Measurements from ENCODE around the gene SIGLEC1.

The SIGLEC1 gene

GRCh38 chr20:3728876-3729275, 16.5 kb upstream of the SIGLEC1 start:
- no peak for DNase-seq (ENCODE audit: low read depth in 4 of 4, low spot score in 1 of 4)

- DNase-seq (ENCODE audit: low read depth in 4 of 4, low spot score in 1 of 4), result no peak
Measured at GRCh38 chr20:3728354-3728753, 16.0 kb upstream of the SIGLEC1 start.

GRCh38 chr20:3727401-3728021, 15.1 kb upstream of the SIGLEC1 start:
- DNase-seq (ENCODE audit: low read depth in 4 of 4, low spot score in 1 of 4), result no peak

GRCh38 chr20:3724356-3724755, 12.0 kb upstream of the SIGLEC1 start:
- no peak for DNase-seq (ENCODE audit: low read depth in 4 of 4, low spot score in 1 of 4)

GRCh38 chr20:3723284-3723683, 10.9 kb upstream of the SIGLEC1 start:
- no peak for DNase-seq (ENCODE audit: low read depth in 4 of 4, low spot score in 1 of 4)

- no peak for DNase-seq (ENCODE audit: low read depth in 4 of 4, low spot score in 1 of 4)
Measured at GRCh38 chr20:3721912-3722311, 9.5 kb upstream of the SIGLEC1 start.

- no peak for DNase-seq (ENCODE audit: low read depth in 4 of 4, low spot score in 1 of 4)
Measured at GRCh38 chr20:3720626-3721025, 8.2 kb upstream of the SIGLEC1 start.

GRCh38 chr20:3720068-3720467, 7.7 kb upstream of the SIGLEC1 start:
- no peak for DNase-seq (ENCODE audit: low read depth in 4 of 4, low spot score in 1 of 4)

GRCh38 chr20:3719046-3719445, 6.6 kb upstream of the SIGLEC1 start:
- no peak for DNase-seq (ENCODE audit: low read depth in 4 of 4, low spot score in 1 of 4)

- DNase-seq (ENCODE audit: low read depth in 4 of 4, low spot score in 1 of 4), result no peak
Measured at GRCh38 chr20:3716195-3716834, 3.9 kb upstream of the SIGLEC1 start.

GRCh38 chr20:3714092-3714491, 1.7 kb upstream of the SIGLEC1 start:
- no peak for DNase-seq (ENCODE audit: low read depth in 4 of 4, low spot score in 1 of 4)

GRCh38 chr20:3711484-3711941, 887 bp downstream of the SIGLEC1 start:
- no peak for DNase-seq (ENCODE audit: low read depth in 4 of 4, low spot score in 1 of 4)

- peak; percentile 61 to 71 (median 64) for DNase-seq (ENCODE audit: low read depth in 4 of 4, low spot score in 1 of 4)
Measured at GRCh38 chr20:3710703-3711483, 1.5 kb downstream of the SIGLEC1 start.

GRCh38 chr20:3710011-3710466, 2.4 kb downstream of the SIGLEC1 start:
- no peak for DNase-seq (ENCODE audit: low read depth in 4 of 4, low spot score in 1 of 4)

- DNase-seq (ENCODE audit: low read depth in 4 of 4, low spot score in 1 of 4), result no peak
Measured at GRCh38 chr20:3707508-3707899, 4.9 kb downstream of the SIGLEC1 start.

GRCh38 chr20:3706774-3707507, 5.5 kb downstream of the SIGLEC1 start:
- DNase-seq (ENCODE audit: low read depth in 4 of 4, low spot score in 1 of 4), result no peak

- no peak for DNase-seq (ENCODE audit: low read depth in 4 of 4, low spot score in 1 of 4)
Measured at GRCh38 chr20:3705970-3706739, 6.2 kb downstream of the SIGLEC1 start.

- DNase-seq (ENCODE audit: low read depth in 4 of 4, low spot score in 1 of 4), result no peak
Measured at GRCh38 chr20:3705491-3705969, 6.9 kb downstream of the SIGLEC1 start.

GRCh38 chr20:3704087-3704486, 8.3 kb downstream of the SIGLEC1 start:
- DNase-seq (ENCODE audit: low read depth in 4 of 4, low spot score in 1 of 4), result no peak

GRCh38 chr20:3702611-3703391, 9.6 kb downstream of the SIGLEC1 start:
- no peak for DNase-seq (ENCODE audit: low read depth in 4 of 4, low spot score in 1 of 4)

Data from stimulated activated CD4-positive, alpha-beta T cell treated with anti-CD3 and anti-CD28 coated beads, Interleukin-1b, Interleukin-23, amount 100 ng/mL, for 24 hours (primary cell).